HG03521 (cell line): ENCODE results near the gene IL17REL.

Experiments used
- ATAC-seq: cut with Tn5 transposase; IDR thresholded peaks from one replicate; pipeline ENCODE4 v1.9.1; 2021; ENCODE audit warnings: mild to moderate bottlenecking, moderate library complexity; ENCODE audit not compliant: unreplicated experiment

IL17REL gene

DNA sequence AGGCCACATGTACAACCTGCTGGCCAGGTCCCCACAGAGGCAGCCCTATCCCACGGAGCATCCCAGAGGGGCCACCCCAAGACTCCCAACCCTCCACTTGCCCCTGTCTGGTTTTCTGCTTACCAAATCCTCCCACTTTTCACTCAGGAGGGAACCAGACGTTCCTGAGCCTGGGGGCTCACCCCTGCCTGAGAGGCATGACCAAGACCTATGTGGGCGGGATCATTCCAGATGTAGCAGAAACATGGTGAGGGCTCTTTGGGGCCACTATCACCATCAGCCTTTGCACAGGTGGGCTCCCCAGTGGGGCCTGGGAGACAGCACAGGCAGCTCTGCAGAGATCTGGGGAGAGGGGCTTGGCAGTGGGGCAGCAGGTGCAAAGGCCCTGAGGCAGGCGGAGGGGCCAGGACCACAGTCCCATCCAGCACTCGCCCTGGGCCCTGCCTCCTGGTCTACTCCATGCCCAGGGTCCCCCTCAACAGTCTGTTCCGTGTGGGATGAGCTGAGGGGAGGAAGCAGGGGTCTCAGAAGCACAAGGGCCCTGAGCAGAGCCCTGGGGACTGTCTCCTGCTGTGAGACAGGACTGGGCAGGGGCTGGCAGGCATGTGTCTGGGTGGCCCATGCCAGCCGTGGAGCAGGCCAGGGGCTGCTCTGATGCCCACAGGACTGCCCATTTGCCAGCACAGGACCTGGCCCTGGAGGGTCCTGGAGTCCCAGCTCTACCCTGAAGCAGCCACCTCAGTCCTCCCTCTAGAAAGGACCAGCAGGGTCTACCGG lies 42.6 kb downstream of the IL17REL start:
- ATAC-seq: no peak

DNA sequence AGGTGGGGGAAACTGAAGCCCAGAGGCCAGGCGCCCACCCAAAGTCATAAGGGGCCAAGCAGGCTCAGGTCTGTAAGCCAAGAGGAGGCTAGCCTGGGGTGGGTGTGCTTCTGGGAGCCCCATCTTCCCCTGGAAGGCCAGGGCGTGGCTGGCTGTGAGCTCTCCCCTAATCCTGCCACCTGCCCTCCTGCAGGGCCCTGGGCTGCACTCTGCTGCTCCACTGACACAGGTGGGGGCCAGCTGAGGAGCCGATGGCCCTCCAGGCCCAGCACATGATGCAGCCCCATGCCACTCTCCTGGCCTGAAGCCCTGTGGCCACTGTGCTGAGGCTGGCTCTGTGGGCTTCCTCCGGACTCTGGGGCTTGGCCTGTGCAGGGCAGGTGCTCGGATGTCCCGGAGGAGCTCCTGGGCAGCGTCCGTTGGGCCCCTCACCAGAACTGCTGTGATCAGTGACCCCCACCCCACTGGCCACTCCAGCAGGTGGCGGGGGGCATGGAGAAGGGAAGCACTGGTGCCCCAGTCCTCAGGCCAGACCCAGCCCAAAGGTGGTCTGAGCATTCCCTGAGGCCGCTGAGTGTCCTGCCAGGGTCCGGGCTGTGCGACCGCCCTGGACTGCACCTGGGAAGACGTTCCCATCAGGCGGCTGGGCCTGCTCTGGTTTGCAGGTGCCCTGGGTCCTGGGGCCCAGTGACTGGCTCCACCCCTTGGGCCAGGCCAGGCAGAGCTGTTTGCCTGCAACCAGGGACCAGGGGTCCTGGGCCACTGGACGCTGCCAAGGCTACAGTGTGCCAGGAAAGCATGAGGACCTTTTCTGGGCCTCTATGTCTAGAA lies 43.5 kb downstream of the IL17REL start:
- no peak for ATAC-seq

DNA sequence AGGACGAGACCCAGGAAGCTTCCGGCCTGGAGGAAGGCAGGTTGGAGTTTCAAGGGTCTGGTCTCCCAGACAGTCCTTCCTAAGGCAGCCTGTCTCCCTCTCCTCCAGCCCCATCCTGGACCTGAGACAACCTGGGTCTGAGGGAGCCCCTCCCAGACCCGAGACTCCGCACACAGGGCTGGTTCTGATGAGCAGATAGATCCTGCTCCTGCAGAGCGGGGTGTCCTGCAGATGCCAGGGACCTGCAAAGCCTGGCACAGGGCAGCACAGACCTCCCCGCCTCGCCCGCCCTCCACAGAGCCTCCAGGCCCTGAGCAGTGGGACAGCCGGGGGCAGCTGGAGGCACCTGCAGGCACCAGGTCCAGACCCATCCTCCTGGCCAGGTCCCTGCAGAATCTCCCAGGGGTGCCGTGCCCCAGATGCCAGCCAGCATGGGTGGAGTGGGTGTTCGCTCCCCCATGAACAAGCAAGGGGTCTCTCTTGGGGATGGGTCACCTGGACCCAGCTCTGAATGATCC lies 44.2 kb downstream of the IL17REL start:
- ATAC-seq: no peak

DNA sequence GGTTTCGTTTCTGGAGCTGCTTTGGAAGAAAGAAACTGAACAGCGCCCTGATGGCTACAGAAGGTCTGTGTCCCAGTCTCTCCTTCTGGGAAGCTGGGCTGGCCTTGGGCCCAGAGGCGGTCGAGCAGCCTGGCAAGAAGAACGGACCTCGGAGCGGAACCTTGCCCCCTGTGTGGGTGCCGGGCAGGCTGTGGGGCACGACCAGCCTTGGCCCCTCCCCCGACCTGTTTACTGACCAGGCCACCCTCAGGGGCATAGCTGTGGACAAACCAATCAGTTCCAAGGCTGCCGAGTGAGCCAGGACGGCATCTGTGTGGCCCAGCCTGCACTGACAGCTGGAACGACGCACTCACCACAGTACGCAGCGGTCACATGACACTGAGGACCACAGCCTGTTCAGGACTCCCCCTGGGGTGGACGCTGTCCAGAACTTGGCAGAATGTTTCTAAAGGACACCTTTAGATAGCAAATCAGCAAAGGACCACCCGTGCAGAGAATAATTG lies 44.8 kb downstream of the IL17REL start:
- no peak for ATAC-seq

DNA sequence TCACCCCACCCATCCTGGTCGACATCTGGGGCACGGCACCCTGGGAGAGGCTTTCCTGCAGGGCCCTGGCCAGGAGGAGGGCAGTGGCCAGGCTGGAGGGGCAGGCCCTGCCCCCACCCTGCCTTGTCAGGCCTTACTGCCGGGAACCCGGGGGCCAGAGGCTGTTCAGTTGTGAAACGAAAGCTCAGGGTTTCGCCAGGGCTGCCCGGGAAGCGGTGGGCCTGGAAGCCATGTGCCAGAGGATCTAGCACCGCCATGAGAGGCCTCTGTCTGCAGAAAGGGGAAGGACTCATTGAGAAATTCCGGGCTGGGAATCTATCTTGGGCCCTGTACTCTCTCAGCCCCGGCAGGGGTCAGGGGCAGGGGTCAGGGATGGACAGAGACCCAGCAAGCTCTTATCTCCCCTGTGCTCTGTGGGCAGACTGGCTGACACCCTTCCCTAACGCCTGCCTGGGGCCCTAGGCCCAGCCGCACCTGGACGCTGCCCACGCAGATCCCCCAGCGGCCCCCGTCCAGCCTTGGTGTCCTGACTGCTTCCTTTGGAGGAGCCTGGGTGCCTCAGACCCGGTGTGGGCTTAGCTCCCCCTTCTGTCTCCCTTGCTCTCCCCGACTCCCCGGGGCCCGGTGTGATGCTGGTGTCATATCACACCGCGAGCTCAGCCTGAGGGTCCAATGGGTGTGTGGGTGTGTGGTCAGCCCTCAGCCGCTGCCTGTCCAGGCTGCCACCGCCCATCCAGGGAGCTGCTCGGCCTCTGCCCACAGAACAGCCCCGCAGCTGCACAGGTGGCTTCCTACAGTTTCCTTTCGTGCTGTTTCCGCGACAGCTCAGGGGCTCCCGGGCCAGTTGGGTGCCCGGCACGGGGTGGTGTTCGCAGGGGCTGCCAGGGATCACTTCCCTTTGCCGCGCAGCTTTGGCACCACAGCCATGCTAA lies 45.5 kb downstream of the IL17REL start:
- ATAC-seq: no peak

DNA sequence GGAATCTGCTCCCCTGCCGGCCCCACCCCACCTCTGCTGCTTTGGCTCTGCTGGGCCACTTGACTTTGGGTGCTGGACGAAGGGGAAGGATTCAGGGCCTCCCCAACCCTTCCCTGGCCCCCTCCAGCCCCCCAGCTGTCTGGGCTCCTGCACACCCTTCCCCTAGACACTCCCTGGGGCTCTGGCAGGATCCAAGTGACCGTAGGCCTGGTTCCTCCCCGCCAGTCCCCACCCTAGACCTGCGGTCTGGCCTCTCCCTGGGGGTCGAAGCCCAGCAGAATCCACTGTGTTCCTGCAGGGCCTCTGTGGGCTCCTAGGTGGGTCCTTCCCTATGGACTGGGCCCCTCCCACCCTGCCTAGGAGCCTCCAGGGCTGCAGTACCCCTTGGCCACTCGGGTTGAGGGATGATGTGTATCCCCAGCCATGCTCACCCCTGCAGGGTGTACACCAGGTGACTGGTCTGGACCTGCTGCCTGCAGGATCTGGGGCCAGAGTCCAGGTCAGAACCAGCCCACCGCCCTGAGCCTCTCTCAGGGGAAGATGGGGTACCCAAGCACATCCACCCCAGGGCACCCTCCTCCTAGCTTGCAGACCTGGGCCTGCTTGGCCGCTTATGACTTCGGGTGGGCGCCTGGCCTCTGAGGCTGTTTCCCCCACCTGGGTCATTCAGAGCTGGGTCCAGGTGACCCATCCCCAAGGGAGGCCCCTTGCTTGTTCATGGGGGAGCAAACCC lies 46.4 kb downstream of the IL17REL start:
- ATAC-seq: no peak

DNA sequence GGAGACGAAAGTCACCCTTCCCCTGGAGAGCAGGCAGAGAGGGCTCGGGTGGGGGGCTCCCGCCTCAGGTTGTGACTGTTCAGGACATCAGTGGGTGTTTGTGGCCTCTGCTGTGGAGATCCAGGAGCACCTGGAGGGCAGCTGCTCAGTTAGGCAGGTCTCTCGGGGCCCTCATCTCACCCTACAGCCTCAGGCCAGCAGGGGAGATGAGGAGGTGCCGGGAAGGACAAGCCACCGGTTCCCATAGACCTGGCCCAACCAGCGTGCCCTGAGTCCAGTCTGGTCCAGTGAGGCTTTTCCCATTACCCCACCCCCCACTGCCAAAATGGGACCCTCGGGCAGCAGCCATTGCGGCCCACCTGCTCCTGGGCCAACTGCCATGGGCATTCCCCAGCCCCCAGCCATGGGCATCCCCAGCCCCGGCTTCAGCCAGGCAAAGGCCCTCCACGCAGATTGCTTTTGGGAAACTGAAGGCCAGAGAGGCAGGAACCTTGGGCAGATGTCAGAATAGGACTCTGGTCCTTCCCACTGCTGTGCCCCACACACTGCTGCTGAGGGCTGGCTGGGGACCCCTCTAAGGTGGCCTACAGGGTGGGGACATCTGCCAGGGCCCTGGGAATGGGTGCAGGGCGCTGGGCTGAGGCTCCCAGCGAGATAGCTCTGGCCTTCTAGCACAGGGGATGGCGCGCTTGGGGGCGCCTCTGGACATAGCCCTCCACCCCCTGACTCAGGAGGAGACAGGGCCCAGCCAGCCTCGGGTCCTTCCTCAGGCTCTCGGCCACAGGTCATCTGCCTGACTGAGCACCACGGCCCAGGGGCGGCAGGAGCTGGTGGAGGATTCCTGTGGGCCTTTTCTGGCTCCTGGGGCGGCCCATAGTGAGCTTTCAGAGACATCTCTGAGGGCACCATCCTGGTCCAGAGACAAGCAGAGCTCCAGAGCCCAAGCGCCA lies 47.2 kb downstream of the IL17REL start:
- no peak for ATAC-seq

DNA sequence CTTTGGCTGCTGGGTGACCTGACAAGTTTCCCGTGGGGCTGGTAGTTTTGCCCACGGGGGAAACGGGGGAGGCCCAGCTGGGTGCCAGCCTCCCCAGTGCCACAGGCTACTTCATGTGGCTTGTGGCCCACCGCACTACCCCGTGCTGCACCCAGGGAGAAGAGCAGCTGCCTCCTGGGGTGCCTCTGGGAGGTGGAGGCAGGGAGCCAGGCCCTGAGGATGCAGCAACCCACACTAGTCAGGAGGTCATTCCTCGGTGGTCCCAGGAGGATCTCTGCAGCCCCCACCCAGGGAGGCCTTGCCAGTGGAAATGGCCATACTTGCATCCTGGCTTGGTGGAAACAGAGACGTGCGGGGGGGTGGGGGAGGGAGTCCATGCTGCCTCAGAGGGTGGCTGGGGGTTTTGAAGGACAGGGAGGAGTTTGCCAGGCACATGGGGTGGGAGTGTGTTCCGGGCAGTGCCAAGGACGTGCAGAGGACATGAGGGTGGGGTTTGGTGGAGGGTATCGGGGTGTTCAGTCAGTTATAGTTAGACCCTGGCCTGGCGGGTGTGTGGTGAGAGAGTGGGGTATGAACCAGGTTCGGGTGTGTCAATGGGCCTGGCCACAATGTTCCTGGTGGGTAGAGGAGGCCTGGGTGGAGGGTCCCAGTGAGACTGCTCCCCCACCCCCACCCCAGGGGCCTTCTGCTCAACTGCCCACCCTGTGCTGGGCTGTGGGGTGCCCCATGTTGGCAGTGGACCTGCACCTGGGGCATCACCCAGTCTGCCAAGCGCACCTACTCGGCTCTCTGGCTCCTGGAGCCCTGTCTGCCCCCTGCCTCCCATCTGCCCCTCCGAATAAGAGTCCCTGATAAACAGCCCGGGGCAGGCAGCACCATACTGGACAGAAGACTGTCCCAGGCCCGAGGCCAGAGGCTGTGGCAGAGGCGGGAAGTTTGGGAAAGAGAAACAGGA lies 48.2 kb downstream of the IL17REL start:
- no peak for ATAC-seq

DNA sequence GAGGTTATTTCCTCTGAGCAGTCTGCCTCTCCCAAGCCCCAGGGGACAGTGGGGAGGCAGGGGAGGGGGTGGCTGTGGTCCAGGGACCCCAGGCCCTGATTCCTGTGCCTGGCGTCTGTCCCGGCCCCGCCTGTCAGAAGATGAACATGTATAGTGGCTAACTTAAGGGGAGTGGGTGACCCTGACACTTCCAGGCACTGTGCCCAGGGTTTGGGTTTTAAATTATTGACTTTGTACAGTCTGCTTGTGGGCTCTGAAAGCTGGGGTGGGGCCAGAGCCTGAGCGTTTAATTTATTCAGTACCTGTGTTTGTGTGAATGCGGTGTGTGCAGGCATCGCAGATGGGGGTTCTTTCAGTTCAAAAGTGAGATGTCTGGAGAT lies 48.9 kb downstream of the IL17REL start:
- ATAC-seq: no peak

DNA sequence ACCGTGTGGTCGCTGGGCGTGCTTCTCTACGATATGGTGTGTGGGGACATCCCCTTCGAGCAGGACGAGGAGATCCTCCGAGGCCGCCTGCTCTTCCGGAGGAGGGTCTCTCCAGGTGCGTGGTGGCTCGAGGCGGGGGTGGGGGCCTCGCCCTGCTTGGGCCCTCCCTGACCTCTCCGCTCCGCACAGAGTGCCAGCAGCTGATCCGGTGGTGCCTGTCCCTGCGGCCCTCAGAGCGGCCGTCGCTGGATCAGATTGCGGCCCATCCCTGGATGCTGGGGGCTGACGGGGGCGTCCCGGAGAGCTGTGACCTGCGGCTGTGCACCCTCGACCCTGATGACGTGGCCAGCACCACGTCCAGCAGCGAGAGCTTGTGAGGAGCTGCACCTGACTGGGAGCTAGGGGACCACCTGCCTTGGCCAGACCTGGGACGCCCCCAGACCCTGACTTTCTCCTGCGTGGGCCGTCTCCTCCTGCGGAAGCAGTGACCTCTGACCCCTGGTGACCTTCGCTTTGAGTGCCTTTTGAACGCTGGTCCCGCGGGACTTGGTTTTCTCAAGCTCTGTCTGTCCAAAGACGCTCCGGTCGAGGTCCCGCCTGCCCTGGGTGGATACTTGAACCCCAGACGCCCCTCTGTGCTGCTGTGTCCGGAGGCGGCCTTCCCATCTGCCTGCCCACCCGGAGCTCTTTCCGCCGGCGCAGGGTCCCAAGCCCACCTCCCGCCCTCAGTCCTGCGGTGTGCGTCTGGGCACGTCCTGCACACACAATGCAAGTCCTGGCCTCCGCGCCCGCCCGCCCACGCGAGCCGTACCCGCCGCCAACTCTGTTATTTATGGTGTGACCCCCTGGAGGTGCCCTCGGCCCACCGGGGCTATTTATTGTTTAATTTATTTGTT lies 49.6 kb downstream of the IL17REL start:
- no peak for ATAC-seq

DNA sequence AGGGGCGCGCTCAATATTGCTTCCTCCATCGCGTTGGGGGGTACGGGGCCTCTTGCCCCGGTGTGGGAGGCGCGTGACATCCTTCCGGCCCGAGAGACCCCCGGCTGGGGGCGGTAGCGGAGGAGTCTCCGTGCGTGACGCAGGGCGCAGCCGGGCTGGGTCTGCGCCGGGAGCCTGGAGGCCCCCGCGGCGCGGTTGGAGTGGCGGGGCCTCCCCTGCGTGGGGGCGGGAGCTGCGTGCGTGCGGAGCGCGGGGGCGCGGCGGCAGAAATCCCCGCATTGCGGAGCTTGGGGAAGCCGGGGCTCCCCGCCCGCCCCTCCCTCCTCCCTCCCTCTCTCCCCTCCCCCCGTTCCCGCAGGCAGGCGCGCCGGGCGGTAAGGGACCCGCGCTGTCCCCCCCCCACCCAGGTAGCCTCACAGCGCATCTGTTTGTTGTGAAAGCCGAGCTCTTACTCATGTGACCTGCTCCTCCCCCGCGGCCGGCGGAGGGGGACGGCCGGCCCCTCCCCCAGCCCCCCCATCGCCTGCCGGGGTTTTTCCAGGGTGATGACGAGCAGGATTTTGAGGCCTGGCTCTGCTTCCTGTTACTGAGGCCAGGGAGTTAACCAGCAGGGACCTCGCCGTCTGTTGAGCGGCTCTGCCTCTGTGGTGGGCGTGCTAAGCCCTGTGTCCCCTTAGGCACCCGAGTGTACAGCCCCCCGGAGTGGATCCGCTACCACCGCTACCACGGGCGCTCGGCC lies 50.4 kb downstream of the IL17REL start:
- ATAC-seq: no peak

DNA sequence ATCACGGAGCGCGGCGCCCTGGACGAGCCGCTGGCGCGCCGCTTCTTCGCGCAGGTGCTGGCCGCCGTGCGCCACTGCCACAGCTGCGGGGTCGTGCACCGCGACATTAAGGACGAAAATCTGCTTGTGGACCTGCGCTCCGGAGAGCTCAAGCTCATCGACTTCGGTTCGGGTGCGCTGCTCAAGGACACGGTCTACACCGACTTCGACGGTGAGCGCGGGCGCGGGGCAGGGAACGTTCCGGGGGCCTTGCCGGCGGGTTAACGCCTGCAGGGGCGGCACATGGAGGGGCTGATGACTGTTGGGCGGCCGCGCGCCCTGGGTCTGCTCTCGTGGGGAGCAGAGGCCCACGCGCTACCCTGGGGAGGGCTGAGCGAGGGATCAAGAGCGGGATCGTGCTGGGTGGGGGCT lies 51.0 kb downstream of the IL17REL start:
- ATAC-seq: no peak

DNA sequence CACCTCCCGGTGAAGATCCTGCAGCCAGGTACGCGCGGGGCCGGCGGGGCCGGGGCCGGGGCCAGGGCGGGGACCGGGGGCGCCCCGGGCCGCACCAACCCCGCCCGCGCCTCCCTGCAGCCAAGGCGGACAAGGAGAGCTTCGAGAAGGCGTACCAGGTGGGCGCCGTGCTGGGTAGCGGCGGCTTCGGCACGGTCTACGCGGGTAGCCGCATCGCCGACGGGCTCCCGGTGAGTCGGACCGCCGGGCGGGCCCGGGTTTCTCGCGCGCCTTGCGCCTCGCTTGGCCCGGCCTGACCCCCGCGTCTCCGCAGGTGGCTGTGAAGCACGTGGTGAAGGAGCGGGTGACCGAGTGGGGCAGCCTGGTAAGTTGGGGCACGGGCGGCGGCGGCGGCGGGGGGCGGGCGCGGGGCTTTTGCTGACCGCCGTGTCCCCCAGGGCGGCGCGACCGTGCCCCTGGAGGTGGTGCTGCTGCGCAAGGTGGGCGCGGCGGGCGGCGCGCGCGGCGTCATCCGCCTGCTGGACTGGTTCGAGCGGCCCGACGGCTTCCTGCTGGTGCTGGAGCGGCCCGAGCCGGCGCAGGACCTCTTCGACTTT lies 51.5 kb downstream of the IL17REL start:
- ATAC-seq: no peak

DNA sequence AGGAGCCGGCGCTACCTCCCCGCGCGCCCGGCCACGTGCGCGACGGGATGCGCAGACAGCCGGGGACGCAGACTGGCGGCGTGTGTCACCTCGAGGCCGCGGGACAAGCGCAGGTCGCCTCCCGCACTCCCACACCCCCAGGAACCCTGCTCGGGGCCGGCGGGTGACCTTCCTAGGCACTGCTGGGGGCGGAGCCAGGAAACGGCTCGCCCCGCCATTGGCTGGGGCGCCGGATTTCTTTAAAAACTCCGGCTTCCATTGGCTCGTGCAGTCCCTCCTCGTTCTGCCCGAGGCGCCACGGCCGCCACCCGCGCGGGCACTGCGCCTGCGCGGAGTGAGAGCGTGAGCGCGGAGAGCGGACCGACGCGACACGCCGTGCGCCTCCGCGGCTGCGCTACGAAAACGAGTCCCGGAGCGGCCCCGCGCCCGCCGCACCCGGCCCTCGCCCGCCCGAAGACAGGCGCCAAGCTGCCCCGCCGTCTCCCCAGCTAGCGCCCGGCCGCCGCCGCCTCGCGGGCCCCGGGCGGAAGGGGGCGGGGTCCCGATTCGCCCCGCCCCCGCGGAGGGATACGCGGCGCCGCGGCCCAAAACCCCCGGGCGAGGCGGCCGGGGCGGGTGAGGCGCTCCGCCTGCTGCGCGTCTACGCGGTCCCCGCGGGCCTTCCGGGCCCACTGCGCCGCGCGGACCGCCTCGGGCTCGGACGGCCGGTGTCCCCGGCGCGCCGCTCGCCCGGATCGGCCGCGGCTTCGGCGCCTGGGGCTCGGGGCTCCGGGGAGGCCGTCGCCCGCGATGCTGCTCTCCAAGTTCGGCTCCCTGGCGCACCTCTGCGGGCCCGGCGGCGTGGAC lies 52.2 kb downstream of the IL17REL start, which contains the start of gene PIM3:
Gene PIM3, plus strand, starts transcription at position 614 of the 846 bp plus-strand sequence. Its CDS starts 176 bp downstream, at position 790.
- peak; percentile 59 for ATAC-seq

DNA sequence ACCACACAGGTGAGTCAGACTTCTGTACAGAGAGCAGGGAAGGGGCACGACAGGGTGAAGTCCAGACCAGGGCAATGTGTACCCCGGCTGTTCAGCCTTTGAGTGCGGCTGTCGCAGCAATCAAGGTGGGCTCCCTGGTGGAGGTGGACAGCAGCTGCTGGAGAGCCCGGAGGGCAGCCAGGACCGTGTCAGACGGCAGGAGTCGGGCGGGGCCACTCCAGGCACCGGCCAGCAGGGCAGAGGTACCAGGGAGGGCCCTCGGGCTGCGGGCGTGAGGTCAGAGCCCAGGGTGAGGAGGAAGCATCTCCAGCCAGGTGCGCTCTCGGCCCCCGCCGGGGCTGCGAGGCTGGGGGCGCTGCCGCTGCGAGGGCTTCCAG lies 52.8 kb downstream of the IL17REL start:
- no peak for ATAC-seq
